HG02678 (cell line): ENCODE data around the gene EMP2.
"Not testable (repeated sequence)": the region's sequence is repeated elsewhere in the genome, so short reads cannot be mapped to it uniquely, and the experiment has no call there.

Experiments used
- ATAC-seq: cut with Tn5 transposase; IDR thresholded peaks from one replicate; pipeline ENCODE4 v1.9.1; 2021; ENCODE audit warnings: mild to moderate bottlenecking, moderate library complexity; ENCODE audit not compliant: unreplicated experiment

EMP2 gene

DNA sequence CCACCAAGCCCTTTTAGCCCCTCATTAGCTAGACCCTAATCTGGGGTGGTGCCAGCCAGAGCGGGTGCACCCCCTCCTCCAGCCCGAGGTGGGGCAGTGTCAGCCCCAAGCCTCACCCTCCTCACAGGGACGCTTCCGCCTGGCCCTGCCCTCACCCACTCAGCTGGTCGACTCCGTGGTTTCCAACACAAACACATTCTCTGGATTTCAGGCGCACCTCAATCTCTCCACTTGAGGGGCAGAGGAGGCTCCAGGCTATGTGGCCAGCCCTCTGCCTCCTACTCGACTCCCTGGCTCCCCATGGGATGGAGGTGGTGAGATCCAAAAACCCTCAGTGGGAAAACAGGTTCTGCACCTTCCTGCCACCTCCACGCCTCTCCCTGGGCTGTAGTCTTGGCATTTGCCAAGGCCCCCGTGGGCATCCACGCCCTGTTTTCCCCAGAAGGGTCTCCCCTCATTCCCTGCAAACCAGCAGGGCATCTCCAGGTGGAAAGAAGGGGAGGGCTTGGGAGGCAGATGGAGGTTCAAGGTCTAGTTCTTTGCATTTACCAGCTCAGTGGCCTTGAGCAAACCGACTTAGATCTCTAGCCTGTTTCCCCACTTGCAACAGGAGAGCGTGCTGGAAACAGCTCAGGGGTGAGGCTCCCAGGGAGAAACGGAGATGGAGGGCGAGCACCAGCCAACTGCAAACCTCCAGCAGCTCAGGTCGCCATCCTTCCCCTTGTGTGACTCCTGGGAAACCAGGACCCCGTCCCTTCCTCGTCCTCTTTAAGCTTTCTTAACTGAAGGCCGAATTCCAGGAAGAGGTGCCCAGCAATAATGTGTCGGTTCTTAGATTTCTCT lies 1.7 kb downstream of the EMP2 start:
- ATAC-seq: no peak

DNA sequence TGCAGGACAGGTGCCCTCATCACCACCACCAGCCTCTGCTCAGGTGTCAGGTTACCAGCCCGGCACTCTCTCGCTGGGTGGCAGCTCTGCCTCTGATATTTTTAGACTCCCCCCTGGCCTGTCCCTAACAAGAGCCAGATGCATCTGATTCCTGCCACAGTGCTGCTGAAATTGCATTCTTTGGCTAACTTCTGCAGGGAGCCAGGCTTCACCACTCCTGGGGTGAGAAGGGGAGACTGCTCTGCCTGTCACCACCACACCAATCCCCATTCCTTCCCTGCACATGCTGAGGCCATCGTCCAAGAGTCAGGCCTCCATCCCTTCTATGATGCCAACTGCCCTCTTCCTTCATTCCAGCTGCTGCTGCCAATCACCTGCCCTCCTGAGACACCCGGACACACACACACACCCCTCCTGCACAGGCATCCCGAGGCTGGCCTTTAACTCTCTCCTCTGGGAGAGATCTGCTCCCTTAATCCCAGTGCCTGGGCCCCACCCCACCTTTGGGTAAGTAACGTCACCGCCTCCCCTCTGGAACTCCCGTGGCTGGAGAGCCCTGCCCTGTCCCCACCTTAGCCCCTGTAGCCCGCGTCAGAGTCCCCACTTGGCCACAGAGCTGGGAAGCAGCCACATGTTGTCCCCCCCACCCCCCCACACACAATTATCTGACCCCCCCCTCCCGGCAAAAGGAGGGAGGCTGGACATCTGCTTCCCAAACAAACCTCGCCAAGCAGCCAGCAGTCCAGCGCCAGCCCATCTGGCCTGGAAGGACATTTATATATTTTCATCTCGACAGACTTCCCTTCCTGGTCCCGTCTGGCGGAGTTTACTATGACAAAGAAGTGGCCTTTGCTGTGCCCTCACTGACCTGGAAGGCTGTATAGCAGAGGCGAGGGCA lies 2.8 kb downstream of the EMP2 start:
- no peak for ATAC-seq

DNA sequence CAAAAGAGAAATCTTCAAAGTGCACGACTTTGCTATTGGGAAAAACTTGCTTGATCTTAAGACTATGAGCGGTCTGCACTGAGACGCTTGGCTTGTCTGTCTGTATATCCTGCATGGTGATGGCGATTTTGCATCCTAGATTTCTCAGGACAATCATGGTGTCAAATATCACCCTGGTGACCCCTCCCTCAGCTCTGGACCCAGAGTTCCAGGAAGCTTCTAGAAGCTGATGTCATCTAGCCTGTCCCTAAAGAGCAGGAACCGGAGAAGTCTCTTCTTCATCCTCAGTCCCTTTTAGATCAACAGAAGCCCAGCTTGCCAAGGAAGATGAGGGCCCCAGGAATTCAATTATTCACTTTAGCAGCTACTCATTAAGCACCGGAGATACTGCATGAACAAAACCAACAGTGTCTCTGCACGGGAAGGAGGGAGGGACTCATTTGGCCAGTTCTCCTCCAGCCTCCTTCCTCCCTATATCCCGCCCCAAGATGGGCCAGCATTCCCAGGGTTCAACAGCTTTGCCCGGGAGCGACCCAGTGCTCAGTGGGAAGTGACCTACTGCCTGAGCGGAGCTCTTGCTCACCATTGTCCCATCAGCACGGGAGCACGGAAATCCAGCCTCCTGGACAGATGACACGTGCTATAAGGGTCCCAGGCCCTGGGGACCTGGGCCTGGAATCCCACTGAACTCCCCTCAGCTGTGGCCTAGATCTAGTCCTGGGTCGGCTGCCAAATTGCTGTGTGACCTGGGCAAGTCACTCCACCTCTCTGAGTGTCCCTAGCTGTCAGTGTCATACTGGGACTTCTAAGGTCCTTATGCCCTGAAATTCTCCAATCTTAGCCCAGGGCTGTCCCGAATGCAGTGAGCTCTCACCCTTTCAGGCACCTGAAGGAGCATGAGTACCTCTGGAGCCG lies 3.8 kb downstream of the EMP2 start:
- ATAC-seq: no peak

DNA sequence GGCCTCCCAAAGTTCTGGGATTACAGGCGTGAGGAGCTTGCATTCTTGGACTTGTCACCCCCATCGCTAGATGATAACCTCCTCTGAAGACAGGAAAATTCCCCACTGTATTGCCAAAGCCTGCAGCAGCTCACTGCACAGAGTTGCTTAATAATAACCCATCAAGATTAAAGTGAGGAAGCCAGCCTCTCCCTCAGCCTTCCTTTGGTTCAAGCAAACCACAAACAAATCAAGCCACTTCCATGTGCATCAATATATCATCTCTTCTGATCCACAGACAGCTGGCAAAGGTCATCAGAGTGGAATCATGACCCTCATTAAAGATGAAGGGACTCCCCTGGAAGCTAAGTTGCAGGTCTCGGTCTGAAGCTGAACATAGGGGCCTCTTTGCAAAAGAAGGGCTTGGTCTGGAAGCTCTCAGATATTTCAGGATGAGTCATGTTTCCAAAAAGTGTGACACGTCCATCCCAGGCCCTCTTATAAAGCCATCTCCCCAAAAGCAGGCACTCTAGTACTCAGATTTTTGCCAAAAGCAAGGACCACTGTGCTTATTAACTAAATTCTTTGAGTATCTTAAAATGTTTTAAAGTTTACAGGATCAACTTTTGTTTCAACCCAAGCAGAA lies 4.8 kb downstream of the EMP2 start:
- ATAC-seq: no peak

DNA sequence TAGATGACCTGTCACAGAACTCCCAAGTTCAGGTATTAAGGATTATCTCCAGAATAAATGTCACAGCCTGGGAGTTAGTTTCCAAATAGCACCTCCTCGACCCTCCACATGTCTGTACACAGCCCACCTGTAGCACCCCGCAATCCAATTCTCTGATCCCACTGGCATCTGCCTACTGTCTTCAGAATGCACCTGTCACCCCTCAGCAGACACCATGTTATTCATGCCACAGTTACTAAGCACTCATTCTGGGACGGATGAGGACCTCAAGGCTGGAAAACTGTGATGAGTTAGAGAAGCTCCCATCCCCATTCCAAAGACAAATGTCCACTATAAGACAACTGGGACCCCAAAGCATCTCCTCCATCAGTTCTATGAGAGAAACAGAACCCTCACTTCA lies 7.8 kb downstream of the EMP2 start:
- ATAC-seq: no peak

DNA sequence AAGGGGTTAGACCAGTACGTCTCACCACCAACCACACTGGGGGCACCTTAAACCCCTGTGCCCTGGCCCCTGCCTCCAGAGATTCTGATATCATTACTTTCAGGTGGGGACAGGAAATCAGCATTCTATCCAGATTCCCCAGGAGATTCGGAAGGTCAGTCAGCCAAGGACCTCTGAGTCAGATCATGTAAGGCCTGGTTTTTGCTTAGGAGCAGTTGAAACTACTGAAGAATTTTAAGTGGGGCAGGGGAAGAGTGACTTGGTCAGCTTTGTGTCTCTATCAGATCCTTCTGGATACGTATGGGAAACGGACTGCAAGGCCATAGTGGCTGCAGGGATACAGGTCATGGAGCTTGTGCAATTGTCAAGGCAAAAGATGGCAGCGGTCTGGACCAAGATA lies 9.0 kb downstream of the EMP2 start:
- ATAC-seq: no peak

DNA sequence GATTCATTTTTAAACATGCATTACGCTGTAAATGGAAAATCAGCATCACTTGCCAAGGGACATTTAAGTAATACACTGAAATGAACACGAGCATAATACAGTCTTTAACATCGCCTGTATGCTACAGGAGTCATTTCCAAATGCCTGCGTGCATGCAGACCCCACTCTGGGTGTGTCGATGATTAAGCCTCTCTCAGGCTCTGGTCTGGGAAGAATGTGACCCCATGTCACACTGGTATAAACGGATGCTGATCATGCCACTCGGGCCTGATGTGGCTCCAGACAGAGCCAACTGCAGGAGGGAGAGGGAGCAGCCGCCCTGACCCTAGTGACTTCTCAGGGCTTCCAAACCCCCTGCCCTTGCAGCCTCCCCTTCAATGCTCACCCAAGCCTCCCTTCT lies 10.8 kb downstream of the EMP2 start:
- ATAC-seq: no peak

DNA sequence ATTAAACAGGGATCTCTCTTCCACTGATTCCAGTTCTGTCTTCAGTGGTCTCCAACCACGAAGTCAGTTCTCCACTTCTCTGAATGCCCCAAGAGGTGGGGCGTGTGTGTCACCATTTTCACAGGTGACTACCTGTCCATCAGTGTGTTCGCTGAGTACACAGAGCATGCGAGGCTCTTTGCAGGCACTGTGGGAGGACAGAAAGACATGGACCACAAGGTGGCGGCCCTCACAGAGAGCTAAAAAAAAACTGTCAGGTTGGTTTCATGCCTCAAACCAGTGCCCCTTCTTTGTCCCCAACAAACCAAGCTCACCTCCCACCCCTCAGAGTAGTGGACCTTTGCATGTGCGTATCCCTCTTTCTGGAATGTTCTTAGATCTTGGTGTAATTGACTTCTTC lies 13.8 kb downstream of the EMP2 start:
- no peak for ATAC-seq

DNA sequence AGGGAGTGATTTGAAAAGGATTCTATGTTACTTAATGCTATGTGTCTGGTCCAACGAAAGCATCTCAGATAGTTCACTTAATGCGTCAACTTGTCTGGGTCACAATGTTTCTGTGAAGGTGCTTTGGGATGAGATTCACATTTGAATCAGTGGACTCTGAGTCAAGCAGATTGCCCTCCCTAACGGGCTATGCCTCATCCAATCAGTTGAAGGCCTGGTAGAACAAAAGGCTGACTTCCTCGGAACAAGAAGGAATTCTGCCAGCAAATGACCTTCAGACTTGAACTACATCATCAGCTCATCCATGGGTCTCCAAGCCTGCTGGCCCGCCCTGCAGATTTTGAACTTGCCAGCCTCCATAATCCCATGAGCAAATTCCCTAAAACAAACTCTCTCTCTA lies 15.2 kb downstream of the EMP2 start:
- no peak for ATAC-seq

DNA sequence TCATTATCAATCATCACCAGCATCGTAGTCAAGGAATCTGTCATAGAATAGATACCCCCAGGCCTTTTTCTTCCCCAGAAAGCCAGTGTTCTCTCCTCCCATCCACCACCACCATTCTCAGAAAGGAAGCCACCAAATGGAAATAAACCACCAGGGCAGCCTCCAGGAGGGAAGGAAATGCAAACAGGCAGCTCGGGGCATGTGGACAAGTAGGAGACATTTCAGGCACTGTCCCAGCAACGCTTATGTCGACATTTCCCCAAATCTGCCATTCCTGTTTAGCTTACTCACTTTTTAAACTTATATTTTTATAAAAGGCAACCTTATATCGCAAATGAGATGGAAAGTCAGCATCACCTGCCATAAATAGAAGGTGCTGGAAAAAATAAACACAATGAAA lies 15.8 kb downstream of the EMP2 start:
- no peak for ATAC-seq

DNA sequence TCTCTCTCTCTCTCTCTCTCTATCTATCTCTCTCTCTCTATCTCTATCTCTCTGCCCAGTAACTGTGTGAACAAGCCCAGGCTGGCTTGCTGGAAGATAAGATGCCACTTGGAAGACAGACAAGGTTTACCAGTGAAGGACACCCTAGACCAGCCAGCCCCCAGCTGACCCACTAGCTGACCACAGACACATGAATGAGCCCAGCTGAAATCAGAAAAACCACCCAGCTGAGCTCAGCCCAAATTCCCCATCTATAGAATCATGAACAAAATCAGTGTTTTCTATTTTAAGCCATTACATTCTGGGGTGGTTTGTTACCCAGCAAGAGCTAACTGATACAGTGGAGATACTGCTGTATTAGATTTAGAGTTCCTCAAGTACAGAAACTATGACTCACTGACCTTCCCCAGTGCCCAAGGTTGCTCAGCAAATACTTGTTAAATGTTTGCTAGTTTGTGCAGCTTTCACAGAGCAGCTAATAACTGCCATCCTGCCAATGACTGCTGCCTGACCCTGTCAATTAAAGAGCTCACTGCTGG lies 18.0 kb downstream of the EMP2 start:
- no peak for ATAC-seq

DNA sequence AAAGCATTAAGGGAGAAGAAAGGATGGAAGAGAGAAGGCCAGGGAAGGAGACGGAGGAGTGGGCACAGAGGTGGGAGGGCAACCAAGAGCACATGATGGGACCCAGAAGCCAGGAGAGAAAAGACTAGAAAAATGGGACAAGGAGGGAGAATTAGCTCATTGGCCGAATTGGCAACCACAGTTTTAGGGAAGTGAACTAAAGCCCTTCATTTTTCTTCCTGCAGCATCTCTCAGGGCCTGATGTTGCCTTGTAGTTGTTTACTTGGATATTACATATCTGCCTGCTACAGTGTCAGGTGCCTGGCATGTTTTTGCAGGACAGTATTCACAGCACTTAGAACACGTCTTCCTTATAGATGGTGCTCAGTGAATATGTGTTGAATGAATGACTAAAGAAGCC lies 19.0 kb downstream of the EMP2 start:
- ATAC-seq: no peak

DNA sequence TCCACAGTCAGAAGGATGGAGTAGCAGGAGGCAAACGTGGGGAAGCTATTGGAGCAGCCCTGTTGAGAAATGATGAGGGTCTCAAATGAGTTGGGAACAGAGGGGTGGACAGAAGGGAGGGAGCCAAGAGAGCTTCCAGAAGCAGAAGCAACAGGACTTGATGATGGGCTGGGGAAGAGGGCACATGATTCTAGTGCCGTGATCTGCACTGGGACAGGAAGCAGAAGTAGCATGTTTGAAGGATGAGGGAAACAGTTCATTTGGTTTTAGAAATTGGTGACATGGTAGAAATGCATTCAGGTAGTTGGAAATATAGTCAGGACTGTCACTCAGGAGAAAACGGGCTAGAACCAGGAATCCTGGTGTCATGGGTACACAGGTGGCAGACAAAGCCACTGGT lies 19.4 kb downstream of the EMP2 start:
- no peak for ATAC-seq

DNA sequence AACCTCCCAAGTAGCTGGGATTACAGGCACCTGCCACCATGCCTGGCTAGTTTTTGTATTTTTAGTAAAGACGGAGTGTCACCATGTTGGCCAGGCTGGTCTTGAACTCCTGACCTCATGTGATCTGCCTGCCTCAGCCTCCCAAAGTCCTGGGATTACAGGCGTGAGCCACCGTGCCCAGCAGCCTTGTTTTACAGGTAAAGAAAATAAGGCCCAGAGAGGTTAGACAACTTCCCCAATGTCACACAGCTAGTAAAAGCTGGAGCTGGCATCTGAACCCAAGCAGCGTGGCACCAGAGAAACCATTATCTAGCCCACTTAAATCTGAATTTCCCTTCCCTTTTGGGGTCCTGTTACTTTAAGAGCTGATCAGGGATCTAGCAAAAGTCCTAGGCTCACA lies 20.6 kb downstream of the EMP2 start:
- ATAC-seq: not testable (repeated sequence)

DNA sequence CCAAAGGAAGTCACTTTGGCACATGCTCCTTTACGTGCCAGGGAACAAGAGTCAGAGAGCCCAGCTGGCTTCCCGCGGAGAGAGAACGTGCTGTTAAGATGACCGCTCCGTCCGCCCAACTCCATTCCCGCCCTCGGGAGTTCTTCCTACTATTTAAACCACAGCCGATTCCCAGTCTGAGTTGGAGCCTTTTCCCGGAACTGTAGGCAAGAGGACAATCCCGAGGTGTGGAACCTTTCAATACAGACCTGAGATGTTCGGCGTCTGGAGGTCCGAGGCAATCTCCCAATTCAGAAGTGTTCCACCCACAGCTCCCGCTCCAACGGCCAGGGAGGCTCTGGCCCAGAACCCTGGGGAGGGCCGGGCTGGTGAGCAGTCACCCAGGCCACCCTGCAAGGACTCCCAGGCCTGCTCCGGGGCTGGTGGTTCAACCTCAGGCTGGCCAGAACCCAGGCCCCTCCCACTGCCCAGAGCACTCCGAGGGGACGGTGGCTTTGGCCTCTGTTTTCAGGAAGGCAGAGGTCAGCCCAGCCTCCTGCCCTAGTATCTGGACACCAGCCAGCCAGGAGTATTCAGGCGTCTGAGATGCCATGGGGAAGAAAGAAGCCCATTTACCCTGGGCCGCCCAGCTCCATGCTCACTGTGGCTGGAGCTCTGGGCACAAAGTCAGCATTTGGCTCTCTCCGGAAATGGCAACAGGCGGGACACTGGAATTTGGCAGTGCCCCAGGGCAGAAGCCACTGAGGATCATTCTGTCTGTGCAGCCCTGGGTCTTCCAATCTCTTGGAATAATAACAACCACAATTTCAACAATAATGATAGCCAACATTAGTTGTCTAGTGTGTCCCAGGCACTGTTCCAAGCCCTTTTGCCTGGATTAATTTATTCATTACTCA lies 21.4 kb downstream of the EMP2 start:
- no peak for ATAC-seq

DNA sequence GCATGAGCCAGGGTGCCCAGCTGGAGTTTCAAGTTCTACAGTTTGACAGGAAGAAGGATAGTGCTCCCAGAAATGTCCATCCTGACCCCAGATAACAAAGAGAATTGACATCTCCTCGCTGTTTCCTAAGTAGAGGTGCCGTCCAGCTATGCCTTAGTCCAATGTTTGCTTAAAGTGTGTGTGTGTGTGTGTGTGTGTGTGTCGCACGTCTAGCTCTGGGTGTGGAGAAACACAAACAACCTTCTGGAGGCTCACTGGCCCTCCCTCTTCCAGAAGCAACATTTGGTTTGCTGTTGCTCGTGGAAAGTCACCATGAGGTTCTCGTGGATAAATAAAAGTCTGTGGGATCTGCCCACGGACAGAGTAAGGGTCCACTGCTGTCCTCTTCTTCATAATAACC lies 22.1 kb downstream of the EMP2 start:
- no peak for ATAC-seq

DNA sequence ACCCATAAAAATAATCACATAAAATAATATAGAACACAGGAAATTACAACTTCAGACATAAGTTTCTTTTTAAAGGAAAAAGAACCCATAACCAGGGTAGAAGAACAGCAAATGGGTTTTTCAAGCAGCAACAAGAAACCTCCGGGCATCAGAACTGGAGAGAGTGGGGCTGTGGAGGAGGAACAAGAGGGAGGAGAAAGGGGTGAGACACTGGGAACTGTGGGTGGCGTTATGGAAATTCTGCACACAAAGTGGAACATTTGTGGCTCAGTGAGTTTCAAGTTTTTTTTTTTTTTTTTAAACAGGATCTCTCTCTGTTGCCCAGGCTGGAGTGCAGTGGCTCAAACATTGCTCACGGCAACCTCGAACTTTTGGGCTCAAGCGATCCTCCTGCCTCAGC lies 22.6 kb downstream of the EMP2 start:
- ATAC-seq: no peak

DNA sequence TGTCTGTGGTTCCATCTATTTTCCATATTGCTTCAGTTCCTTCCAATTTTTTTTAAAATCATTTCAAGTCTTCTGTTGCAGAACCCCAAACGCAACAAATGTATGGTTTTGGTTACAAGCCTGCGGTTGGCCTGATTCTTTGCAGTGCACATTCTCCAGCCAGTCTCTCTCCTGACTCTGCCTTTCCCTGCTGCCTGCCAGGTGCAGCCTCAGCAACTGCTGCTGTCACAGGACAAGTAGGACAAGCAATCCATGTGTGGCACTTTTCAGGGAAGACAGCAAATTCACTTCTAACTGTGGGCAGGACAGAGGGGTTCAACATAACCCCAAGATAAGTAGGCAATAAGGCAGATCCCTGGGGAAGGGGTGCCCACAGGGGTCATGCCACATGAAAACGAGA lies 24.2 kb downstream of the EMP2 start:
- no peak for ATAC-seq

DNA sequence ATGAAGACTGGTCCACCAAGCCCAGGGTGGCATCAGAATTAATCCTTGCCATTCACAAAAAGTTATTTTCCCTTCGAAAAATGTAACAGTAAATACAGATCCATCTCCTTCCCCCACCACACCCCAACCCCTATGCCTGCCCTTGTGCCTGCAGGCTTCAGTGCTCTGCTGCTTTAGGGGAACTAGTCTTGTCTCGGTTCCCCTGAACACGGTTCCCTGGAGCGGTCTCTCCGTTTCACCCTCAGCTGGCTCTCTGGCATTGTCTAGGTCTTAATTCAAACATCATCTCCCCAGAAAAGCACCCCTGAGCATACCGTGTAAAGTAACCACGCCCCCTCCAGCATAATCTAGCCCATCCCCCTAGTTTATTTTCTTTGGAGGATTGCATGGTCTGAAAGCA lies 25.8 kb downstream of the EMP2 start:
- ATAC-seq: no peak
